Anterior cingulate cortex (tissue), 58 donors: Measurements from ENCODE around the gene IFIT3.
A peak's percentile ranks its signal among the peaks of the same experiment; 100 is the strongest.
"Not testable (repeated sequence)": the region's sequence is repeated elsewhere in the genome, so short reads cannot be mapped to it uniquely, and the experiment has no call there.

Source experiments
- DNase-seq, 58 donors: peaks; one replicate each; lab custom pipeline; 2025; lab: John Stamatoyannopoulos, UW

IFIT3 gene

DNA sequence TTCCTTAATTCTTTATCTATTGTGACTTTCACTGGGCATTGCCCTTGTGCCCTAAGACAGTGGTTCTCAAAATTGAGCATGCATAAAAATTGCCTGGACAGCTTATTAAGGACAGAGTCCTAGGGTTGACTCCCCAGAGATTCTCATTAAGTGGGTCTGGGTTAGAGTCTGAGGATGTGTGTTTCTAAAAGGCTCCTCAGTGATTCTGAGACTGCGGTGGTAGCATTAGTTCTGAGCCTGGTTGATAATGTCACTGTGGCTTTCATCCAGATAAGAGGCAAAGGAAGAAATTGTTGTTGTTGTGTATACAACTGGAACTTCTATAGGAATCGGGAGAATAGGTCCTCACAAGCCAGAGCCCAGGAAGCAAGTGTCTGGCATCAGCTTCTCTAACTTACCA is 24.6 kb upstream of the IFIT3 start:
- peak in 1 of 58 donors; percentile 21 for DNase-seq

DNA sequence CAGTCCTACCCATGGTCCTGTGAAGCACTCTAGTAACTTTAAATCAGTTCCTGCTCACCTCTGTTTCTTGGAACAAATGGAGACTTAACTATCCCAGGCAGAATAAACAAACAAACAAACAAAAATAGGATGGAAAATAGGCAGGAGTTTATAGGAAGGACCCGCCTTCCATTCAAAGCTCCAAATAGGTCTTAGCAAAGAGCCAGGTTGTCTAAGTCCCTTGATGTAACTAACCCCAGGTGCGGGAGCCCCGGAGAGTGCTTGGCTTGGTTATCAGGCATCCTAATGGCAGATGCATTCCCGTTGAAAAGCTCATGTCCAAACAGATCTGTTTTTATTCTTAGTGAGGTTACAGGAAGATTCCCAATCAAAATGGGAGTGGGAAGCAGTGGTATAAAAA is 23.8 kb upstream of the IFIT3 start:
- no peak for DNase-seq

DNA sequence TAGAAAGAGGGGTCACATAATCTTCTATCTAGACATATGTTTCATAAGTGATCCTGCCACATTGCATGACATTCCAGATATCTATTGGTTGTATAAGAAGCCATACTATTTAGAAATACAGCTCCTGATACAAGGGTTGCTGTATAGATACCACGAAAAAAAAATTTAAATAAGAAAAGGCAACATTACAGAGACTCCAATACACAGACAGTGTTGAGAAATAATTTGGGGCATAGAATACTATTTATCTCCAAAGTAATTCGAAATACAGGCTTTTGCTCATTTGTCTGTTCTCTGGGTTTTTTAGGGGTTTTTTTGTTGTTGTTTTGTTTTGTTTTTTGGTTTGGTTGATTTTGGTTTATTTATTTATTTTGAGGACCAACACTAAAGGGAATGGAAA is 23.4 kb upstream of the IFIT3 start:
- no peak for DNase-seq

DNA sequence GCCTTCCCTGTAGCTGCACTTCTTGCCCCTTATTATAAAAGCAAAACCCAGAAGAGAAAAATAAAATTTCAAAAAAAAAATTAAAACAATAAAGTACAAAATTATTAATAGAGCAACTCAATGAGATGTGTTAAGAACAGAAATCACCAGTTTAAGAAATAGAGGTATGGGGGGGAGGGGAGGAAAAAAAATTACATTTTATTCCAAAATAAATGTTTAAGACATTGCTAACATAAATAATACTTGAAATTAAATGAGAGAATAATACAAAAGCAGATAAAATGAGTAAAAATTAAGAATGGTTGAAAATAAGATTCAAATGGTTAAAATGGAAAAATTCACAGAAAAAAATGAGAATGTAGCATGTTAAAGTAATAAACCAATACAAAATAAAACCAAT is 22.9 kb upstream of the IFIT3 start:
- no peak for DNase-seq

DNA sequence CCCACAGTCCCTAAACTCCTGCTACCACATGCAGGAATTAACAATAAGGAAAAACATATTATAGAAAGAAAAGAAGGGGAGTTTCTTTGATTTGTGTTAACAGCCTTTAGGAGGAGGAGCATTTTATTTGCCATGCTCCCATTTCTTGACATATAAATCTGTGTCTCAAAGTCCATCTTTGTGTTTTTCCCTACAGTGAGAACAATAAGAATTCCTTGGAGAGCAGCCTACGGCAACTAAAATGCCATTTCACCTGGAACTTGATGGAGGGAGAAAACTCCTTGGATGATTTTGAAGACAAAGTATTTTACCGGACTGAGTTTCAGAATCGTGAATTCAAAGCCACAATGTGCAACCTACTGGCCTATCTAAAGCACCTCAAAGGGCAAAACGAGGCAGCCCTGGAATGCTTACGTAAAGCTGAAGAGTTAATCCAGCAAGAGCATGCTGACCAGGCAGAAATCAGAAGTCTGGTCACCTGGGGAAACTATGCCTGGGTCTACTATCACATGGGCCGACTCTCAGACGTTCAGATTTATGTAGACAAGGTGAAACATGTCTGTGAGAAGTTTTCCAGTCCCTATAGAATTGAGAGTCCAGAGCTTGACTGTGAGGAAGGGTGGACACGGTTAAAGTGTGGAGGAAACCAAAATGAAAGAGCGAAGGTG is 21.9 kb upstream of the IFIT3 start:
- no peak for DNase-seq

DNA sequence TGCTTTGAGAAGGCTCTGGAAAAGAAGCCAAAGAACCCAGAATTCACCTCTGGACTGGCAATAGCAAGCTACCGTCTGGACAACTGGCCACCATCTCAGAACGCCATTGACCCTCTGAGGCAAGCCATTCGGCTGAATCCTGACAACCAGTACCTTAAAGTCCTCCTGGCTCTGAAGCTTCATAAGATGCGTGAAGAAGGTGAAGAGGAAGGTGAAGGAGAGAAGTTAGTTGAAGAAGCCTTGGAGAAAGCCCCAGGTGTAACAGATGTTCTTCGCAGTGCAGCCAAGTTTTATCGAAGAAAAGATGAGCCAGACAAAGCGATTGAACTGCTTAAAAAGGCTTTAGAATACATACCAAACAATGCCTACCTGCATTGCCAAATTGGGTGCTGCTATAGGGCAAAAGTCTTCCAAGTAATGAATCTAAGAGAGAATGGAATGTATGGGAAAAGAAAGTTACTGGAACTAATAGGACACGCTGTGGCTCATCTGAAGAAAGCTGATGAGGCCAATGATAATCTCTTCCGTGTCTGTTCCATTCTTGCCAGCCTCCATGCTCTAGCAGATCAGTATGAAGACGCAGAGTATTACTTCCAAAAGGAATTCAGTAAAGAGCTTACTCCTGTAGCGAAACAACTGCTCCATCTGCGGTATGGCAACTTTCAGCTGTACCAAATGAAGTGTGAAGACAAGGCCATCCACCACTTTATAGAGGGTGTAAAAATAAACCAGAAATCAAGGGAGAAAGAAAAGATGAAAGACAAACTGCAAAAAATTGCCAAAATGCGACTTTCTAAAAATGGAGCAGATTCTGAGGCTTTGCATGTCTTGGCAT is 21.1 kb upstream of the IFIT3 start:
- DNase-seq, result peak in 1 of 58 donors; percentile 25

DNA sequence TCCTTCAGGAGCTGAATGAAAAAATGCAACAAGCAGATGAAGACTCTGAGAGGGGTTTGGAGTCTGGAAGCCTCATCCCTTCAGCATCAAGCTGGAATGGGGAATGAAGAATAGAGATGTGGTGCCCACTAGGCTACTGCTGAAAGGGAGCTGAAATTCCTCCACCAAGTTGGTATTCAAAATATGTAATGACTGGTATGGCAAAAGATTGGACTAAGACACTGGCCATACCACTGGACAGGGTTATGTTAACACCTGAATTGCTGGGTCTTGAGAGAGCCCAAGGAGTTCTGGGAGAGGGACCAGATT is 20.6 kb upstream of the IFIT3 start:
- no peak for DNase-seq

DNA sequence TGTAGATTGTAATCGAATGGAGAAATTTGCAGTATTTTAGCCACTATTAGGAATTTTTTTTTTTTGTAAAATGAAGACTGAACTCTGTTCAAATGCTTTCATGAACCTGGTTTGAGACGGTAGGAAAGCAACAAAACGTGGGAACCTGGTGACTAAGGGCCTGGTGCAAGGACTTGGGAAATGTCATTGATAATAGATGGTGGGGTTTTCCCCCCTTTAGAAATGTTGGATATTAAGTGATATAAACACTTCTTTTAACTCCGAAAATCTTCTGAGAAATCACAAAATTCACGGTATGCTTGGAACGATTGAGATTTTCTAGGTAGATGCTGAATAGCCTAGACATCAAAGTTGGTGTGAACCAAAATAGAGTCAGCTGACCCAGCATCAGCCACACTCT is 19.5 kb upstream of the IFIT3 start:
- DNase-seq, result no peak

DNA sequence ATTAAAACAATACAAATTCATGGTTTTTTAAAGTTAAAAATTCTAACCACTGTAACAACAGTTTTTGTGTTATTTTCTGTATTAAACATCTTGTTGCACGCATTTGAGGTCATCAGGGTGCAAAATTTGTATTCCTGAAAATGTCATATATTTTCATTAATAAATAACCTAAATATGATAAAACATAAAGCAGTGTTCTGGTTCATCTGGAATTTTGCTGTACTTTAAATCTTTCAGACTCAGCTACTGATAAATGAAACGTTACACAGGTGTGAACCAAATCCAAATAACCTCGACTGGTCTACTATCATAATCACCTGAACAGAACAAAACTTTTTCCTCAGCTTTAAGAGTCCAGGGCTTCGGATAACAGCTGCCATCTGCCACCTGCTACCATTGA is 19.1 kb upstream of the IFIT3 start:
- DNase-seq, result no peak

DNA sequence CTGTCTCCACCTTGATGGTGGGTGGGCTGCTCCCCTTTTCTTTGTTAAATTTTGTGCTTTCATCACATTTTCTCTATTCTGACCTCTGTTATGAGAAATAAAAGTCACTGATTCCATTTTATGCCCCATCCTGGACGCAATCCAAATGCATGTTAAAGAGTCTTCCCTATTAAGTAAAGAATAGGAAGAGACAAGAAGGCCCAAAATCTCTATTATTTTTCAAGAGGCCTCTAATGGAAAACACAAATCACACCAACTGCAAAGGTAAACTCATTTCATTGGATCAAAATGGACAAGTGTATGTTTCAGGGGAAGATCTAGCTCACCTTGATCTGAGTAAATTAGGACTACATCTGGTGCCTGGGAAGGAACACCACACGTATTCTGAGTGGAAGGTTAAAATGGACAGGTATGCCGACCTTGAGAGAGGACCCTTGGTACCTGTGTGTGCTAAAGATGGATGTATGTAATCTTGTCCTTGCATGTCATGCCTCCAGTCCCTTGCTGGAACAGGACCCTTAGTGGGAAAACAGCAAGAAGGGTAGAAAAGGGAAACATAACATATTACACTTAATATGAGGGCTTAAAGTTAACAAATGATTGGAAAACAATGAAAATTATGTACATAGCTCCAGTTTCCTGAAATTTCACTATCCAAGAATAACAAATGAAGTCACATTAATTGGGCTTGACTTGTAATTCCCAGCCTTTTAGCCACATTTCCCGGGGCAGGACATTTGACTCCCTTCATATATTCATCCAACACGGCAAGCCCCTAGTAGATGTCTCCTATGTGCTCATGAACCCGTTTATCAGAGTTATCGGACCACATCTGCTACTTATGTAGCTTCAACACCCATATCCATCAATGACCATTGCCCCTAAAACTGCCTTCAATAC is 18.4 kb upstream of the IFIT3 start:
- DNase-seq, result no peak

DNA sequence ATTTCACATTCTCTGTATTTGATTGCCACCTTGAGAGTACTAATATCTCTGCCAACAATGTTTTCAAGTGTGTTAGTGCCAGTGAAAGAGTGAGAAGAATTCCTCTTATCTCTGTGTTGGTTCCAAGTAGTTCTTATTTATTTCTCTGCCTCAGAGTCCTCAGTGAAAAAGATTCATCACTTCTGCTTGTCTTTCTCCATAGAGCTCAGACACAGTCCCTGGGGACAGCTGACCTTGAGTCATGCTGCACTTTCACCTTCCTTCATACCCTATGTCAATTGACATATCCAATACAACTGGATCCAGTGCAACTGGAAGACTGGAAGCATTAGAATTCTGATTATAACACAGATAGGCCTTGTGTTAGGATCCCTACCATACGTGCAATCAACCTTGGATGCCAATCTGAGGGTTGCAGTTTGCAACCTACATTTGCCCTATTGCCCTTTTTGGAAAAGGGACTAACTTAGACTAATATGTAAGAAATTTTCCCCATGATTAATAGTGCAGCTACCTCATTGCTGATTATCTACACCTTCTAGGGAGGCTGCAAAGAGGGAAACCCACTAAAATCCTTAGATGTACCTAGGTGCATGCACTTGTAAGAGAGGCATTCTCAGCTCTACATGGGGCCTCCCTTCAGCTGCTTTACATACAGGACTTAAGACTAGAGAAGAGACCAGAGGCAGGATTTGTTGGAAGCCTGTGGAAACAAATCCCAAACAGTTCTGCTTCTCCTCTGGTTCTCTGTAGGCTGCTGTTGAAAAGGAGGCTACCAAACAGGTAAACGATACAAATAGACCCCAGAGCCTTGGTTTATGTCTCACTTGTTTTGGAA is 17.5 kb upstream of the IFIT3 start:
- DNase-seq, result no peak

DNA sequence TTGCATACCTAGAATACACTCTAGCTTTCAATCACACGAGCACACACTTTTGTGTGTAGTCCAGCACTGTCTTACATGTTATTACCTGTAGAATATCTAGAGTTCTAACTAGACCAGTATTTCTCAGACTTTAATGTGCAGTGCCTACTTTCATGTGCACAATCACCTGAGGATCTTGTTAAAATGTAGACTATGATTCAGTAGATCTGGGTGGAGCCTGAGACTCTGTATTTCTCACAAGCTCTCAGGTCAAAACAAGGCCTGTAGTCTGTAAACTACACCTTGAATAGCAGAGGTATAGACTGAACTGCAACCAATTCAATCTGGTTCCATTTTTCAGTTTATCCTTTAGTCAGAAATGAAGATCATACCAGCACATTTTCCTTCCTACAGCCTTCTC is 14.8 kb upstream of the IFIT3 start:
- no peak for DNase-seq

DNA sequence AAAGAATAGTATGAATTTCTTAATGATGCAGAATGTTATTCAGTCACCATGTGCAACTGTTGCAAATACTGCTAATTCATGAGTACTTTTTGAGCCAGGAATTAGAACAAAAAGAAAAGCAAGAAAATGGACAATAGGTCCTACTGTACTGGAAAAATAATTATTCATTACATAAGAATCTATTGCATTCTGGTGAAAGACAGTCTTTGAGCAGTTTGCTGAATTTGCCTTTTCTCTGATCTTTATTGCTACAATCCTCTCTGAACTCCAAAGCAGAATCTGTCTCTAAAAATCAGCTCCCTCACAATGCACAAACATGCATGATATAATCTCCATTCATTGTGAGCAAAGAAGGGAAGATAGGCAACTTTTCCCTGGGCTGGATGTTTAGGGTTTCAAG is 13.1 kb upstream of the IFIT3 start:
- DNase-seq, result peak in 3 of 58 donors; percentile 17 to 78 (median 27)

DNA sequence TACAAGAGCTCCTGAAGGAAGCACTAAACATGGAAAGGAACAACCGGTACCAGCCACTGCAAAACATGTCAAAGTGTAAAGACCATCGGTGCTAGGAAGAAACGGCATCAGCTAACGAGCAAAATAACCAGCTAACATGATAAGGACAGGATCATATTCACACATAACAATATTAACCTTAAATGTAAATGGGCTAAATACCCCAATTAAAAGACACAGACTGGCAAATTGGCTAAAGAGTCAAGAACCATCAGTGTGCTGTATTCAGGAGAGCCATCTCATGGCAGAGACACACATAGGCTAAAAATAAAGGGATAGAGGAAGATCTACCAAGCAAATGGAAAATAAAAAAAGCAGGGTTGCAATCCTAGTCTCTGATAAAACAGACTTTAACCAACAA is 9.8 kb upstream of the IFIT3 start:
- not testable (repeated sequence) for DNase-seq

DNA sequence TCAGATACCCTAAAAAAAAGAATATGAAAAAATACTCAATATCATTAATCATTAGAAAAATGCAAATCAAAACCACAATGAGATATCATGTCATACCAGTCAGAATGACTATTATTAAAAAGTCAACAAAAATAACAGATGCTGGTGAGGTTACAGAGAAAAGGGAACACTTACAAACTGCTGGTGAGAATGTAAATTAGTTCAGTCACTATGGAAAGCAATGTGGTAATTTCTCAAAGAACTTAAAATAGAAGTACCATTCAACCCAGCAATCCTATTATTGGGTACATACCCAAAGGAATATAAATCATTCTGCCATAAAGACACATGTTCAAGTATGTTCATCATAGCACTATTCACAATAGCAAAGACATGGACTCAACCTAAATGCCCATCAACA is 2.7 kb upstream of the IFIT3 start:
- DNase-seq, result not testable (repeated sequence)

DNA sequence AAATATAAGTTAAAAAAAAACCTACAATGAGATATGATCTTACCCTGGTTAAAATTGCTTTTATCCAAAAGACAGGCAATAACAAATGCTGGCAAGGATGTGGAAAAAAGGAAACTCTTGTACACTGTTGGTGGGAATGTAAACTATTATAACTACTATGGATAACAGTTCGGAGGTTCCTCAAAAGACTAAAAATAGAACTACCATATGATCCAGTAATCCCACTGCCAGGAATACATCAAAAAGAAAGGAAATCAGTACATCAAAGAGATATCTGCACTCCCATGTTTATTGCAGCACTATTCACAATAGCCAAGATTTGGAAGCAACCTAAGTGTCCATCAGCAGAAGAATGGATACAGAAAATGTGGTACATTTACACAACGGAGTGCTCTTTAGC is 1.9 kb upstream of the IFIT3 start:
- not testable (repeated sequence) for DNase-seq

DNA sequence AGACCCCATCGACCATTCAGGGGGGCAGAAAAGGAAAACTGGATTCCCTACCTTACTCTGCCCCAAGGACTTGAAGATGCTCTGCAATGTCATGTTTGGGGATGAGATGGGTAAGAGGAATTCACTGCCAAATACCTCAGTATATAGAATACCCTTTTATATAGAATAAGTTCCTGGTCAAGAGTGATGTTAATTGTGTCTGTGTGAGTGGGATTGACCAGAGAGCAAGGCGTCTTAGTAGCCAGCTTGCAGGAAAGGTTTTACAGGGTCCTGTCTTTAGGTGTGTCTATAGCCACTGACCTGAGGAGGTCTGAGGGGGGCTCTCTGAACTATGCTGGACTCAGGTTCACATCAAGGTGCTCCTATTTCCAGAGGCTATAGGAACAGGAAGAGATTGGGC is 1.4 kb downstream of the IFIT3 start:
- DNase-seq, result no peak

DNA sequence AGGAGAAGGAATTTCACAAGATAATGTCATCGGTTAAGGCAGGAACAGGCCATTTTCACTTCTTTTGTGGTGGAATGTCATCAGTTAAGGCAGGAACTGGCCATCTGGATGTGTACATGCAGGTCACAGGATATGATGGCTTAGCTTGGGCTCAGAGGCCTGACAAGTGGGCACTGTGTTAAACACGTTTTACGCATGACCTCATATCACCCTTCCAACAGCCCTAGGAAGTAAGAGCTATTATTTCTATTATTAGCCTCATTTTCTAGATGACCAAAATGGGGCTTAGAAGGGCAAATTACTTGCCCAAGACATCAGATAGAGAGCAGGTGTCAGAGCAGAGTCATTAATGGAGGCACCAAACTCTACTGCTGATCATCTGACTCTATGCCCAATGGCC is 2.2 kb downstream of the IFIT3 start:
- DNase-seq, result not testable (repeated sequence)

DNA sequence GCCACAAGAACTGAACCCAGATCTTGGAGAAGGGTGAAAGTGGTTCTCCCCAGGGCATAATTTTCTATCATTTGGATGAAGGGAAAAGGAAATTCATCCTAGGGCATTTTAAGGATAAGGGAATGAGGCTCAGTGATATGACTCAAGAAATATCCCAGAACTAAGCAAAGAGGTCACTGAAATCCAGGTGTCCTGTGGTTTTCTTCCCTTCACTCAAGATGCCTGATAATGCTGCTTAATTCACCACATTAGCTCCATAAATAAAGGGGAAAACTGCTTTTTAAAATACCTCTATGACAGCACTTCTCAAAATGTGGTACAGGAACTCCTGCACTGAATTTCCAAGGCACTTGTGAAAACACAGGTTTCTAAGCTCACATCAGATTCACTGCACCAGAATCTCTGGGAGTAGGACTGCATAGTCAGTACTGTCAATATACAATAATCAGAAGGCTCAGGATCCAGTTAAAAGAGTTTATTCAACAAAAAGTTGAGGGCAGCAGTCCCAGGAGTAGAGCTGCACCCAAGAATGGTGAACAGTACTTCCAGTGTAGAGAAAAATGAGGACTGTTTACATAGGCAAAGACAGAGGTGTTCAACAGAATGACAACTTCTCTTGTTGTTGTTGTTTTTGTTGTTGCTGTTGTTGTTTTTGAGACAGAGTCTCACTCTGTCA is 2.9 kb downstream of the IFIT3 start:
- no peak for DNase-seq
